Natural killer cell (primary cell): ENCODE results near the gene IFT80. TPM values are rescaled to one million over a fixed set of nuclear protein-coding genes. Genes with fewer than 3 reads are reported as not detected.

Source experiments
- ATAC-seq, 3 donors: fragments of 150-1000 bp in 2 of 3; fragments of 200-7000 bp in 1 of 3; cut with Tn5 transposase; 1 replicate in 1 of 3; 2 replicates in 2 of 3; pipeline ENCODE4 v1.10.0; 2021; ENCODE audit warnings: mild to moderate bottlenecking in 2 of 3, moderate library complexity in 2 of 3
- DNase-seq, 2 donors: peaks; one replicate each; pipeline versions ENCODE4 v3.0.0 to v3.0.0-alpha.2; 2013 to 2021; ENCODE audit warnings: mixed read lengths in 1 of 2
- H3K27ac ChIP-seq: one replicate; pipeline ENCODE4 v1.5.1; 2013; ENCODE audit warnings: mild to moderate bottlenecking, low read length
- H3K27me3 ChIP-seq: one replicate; pipeline ENCODE4 v1.6.1; 2013; ENCODE audit warnings: low read length; ENCODE audit not compliant: control insufficient read depth, insufficient read depth
- H3K36me3 ChIP-seq: one replicate; pipeline ENCODE4 v1.6.1; 2013; ENCODE audit warnings: low read length; ENCODE audit not compliant: control insufficient read depth, insufficient read depth
- H3K4me1 ChIP-seq: one replicate; pipeline ENCODE4 v1.6.1; 2013; ENCODE audit warnings: low read length; ENCODE audit not compliant: control insufficient read depth, insufficient read depth
- H3K4me3 ChIP-seq: one replicate; pipeline ENCODE4 v1.5.1; 2013; ENCODE audit warnings: low read length
- H3K9me3 ChIP-seq: one replicate; pipeline ENCODE4 v1.6.1; 2013; ENCODE audit warnings: low read length; ENCODE audit not compliant: control insufficient read depth, insufficient read depth
- H3K27ac Mint-ChIP-seq, 2 donors: one replicate each; pipeline ENCODE4 v1.8.0; 2022; ENCODE audit warnings: mild to moderate bottlenecking in 2 of 2, mixed read lengths in 2 of 2, moderate library complexity in 1 of 2
- H3K27me3 Mint-ChIP-seq, 2 donors: one replicate each; pipeline ENCODE4 v1.8.0; 2022; ENCODE audit warnings: low read depth in 2 of 2, mixed read lengths in 2 of 2
- H3K36me3 Mint-ChIP-seq: one replicate; pipeline ENCODE4 v1.8.0; 2022; ENCODE audit warnings: mixed read lengths
- H3K4me1 Mint-ChIP-seq, 2 donors: one replicate each; pipeline ENCODE4 v1.8.0; 2022; ENCODE audit warnings: mixed read lengths in 2 of 2
- H3K4me3 Mint-ChIP-seq: one replicate; pipeline ENCODE4 v1.8.0; 2022; ENCODE audit warnings: mild to moderate bottlenecking, moderate library complexity, mixed read lengths
- H3K9me3 Mint-ChIP-seq, 2 donors: one replicate each; pipeline ENCODE4 v1.8.0; 2022; ENCODE audit warnings: mixed read lengths in 2 of 2
- WGBS: methylation state at CpG from one replicate; pipeline ENCODE4 v1.1.7; 2013; ENCODE audit warnings: missing lambda C conversion rate; ENCODE audit not compliant: insufficient coverage; 5-methylcytosine and 5-hydroxymethylcytosine counted together
- intact Hi-C: fragments of 100-400 bp; cut with micrococcal nuclease; formaldehyde crosslinking; loops from one replicate; pipeline ENCODE4 v1.14.2; 2022
- total RNA-seq, 4 donors: library from RNA; stranded (reverse); fragments of 120-200 nt in 1 of 4; gene quantifications; one replicate each; pipeline versions ENCODE4 v1.2.3 to v1.2.4, GENCODE V29; 2013 to 2022
- TF ChIP-seq, protein P1 (sequence below): fragments of 200-600 bp; IDR thresholded peaks from one replicate; pipeline ENCODE4 v1.8.0; 2022; ENCODE audit warnings: antibody characterized with exemption

IFT80 gene
- total RNA-seq, 3 donors from 2014 or later (not counting 1 experiment from before 2014, with no cell fraction given) = 22.6 to 22.9 (median 22.9) TPM

DNA sequence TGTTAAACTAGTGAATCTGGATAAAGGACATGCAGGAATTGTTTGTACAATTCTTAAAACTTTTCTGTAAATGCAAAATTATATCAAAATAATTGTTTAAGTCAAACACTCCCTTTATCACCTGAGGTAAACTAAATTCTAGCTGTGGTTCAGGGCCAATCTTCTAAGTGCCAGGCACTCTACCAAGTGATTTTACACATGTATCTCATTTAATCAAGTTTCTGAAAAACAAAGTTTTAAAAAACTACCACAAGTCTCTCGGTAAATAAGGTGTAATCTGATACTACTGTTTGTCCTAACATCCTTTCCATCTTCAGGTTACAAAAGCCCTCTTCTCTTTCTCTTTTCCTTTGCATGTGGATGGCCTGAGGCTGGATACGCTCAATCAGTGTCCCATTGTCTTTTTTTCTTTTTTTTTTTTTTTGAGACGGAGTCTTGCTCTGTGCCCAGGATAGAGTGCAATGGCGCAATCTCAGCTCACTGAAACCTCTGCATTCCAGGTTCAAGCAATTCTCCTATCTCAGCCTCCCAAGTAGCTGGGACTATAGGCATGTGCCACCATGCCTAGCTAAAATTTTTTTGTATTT, 19.3 kb downstream of the IFT80 start:
- Histone ChIP-seq H3K4me3 (no peak overlapping the region), H3K36me3 (peaks cover 15% of the 10 kb centered on the region), H3K4me1 (no peaks in the 10 kb centered on the region), H3K9me3 (no peaks in the 10 kb centered on the region), H3K27ac (no peak overlapping the region), H3K27me3 (no peaks in the 10 kb centered on the region)
- 100% methylated on average over 4 of the region's 4 CpGs for WGBS
- Mint-ChIP-seq H3K4me3 (no peak overlapping the region), H3K36me3 (no peaks in the 10 kb centered on the region), H3K27ac (no peak overlapping the region), H3K4me1 (no peaks in the 10 kb centered on the region), H3K27me3 (no peaks in the 10 kb centered on the region), H3K9me3 (no peaks in the 10 kb centered on the region)
- ATAC-seq (no peak), DNase-seq (no peak)
- intact Hi-C loops = no loop called here
- TF ChIP-seq, protein P1, sequence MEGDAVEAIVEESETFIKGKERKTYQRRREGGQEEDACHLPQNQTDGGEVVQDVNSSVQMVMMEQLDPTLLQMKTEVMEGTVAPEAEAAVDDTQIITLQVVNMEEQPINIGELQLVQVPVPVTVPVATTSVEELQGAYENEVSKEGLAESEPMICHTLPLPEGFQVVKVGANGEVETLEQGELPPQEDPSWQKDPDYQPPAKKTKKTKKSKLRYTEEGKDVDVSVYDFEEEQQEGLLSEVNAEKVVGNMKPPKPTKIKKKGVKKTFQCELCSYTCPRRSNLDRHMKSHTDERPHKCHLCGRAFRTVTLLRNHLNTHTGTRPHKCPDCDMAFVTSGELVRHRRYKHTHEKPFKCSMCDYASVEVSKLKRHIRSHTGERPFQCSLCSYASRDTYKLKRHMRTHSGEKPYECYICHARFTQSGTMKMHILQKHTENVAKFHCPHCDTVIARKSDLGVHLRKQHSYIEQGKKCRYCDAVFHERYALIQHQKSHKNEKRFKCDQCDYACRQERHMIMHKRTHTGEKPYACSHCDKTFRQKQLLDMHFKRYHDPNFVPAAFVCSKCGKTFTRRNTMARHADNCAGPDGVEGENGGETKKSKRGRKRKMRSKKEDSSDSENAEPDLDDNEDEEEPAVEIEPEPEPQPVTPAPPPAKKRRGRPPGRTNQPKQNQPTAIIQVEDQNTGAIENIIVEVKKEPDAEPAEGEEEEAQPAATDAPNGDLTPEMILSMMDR = no peak

DNA sequence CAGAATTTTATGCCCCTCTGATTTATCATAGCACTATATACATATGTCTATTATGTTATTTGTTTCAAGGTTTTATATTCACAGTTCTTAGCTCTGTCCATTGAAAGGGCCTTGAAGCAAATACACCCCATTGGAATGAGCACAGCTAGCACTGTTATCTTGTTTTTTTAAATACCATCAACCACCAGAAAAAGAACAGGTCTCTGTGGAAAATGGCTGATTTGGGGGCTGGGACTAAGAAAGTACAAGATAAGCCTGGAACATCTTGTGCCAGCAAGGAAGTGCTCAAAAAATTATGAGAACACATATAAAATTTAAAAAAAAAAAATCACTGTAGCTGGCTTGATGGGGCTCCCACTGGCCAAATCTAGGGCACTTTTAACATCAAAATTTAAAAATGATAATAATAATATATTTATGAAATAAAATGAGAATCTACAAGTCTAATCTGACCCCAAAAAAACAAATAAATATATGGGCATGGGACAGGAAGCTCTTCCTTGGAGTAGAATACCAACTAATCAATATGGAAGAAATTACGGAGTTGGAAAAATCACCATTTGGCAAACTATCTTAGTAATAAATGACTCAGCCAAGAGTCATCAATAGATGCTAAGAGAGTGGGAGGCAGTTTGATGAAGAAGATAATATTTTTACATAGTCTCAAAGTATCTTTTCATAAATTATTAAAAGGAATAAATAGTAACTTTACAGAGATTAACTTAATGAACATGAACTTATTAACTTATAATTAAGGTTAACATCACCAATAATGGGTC, 20.5 kb downstream of the IFT80 start:
- H3K27me3 ChIP-seq = no peaks in the 10 kb centered on the region
- Mint-ChIP-seq H3K9me3 (no peaks in the 10 kb centered on the region), H3K4me1 (no peaks in the 10 kb centered on the region), H3K27ac (no peak overlapping the region), H3K27me3 (no peaks in the 10 kb centered on the region), H3K4me3 (no peak overlapping the region), H3K36me3 (peaks cover 7% of the 10 kb centered on the region)
- peaks cover 19% of the 10 kb centered on the region for H3K36me3 ChIP-seq
- intact Hi-C loops = no loop called here
- TF ChIP-seq, protein P1 = no peak
- H3K4me3 ChIP-seq = no peak overlapping the region
- DNase-seq (no peak), ATAC-seq (no peak)
- WGBS = no CpG with 5 or more reads among the region's 1 CpG
- no peaks in the 10 kb centered on the region for H3K9me3 ChIP-seq
- no peak overlapping the region for H3K27ac ChIP-seq
- no peaks in the 10 kb centered on the region for H3K4me1 ChIP-seq

DNA sequence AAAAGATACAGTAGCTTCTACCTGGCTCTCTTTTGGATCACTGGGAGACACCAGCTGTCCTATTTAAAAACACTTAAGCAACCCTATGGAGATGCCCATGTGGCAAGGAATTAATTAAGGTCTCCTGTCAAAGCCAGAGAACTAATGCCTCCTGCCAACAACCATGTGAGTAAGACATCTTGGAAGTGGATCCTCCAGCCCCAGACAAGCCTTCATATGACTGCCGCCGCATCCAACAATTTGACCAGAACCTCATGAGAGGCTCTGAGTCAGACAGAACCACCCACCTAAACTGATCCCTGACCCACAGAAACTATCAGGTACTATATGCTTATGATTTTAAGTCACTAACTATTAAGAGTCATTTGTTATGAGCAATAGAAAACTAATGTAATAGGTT, 22.3 kb downstream of the IFT80 start:
- H3K4me1 Mint-ChIP-seq = no peaks in the 10 kb centered on the region
- Histone ChIP-seq H3K27me3 (no peaks in the 10 kb centered on the region), H3K27ac (no peak overlapping the region), H3K36me3 (peaks cover 19% of the 10 kb centered on the region), H3K4me3 (no peak overlapping the region), H3K9me3 (no peaks in the 10 kb centered on the region), H3K4me1 (no peaks in the 10 kb centered on the region)
- ATAC-seq (no peak), DNase-seq (no peak)
- no peak overlapping the region for H3K27ac Mint-ChIP-seq
- no peaks in the 10 kb centered on the region for H3K27me3 Mint-ChIP-seq
- WGBS = 94% methylated on average over 2 of the region's 2 CpGs
- peaks cover 7% of the 10 kb centered on the region for H3K36me3 Mint-ChIP-seq
- H3K4me3 Mint-ChIP-seq = no peak overlapping the region
- intact Hi-C loops = no loop called here
- TF ChIP-seq, protein P1 = no peak
- H3K9me3 Mint-ChIP-seq = no peaks in the 10 kb centered on the region
